Upper lobe of left lung (tissue), 4 donors: Measurements from ENCODE around the gene LRRC2.

Experiments
- CTCF ChIP-seq, 6 experiments: fragments of 450-650 bp in 4 of 6; fragments of 200-600 bp in 2 of 6; sonication (generic) in 2 of 6; IDR thresholded peaks; one replicate each; pipeline ENCODE4 v1.5.1; 2016 to 2019; ENCODE audit warnings: antibody characterized with exemption in 6 of 6
- EP300 ChIP-seq, 4 donors: sonication (generic); formaldehyde crosslinking; IDR thresholded peaks; one replicate each; pipeline ENCODE4 v1.5.1; 2017; ENCODE audit warnings: antibody characterized with exemption in 4 of 4, control low read depth in 2 of 4
- POLR2A ChIP-seq, 4 donors: fragments of 450-650 bp; IDR thresholded peaks; one replicate each; pipeline ENCODE4 v1.5.1; 2016 to 2017; ENCODE audit warnings: antibody characterized with exemption in 4 of 4, mild to moderate bottlenecking in 2 of 4
- POLR2AphosphoS5 ChIP-seq, 2 donors: sonication (generic); formaldehyde crosslinking; IDR thresholded peaks; one replicate each; pipeline ENCODE4 v1.5.1; 2017; ENCODE audit warnings: antibody characterized with exemption in 2 of 2

GRCh38 chr3:46558184-46559043 lies 7.7 kb downstream of the LRRC2 start:
- TF ChIP-seq CTCF (IDR thresholded peaks at IDR 0.05), result peak; percentile 26 to 87 (median 62)
- peak in 1 of 2 donors; percentile 28 for TF ChIP-seq POLR2AphosphoS5 (IDR thresholded peaks at IDR 0.05)
- peak in 1 of 4 donors; percentile 24 for TF ChIP-seq POLR2A (IDR thresholded peaks at IDR 0.05)
- TF ChIP-seq EP300 (IDR thresholded peaks at IDR 0.05), result no peak
